SK-N-SH treated with all-trans-retinoic acid at 6 μM for 48 hours (cell line): ENCODE measurements around the gene LRP8.
"Not testable (repeated sequence)": the region's sequence is repeated elsewhere in the genome, so short reads cannot be mapped to it uniquely, and the experiment has no call there.

Experiments
- ARNTL ChIP-seq: fragments of 450-650 bp; formaldehyde crosslinking; IDR thresholded peaks from 2 replicates; pipeline ENCODE4 v1.5.0; 2020; ENCODE audit warnings: low read depth, mild to moderate bottlenecking, moderate library complexity, borderline replicate concordance
- BACH2 ChIP-seq: fragments of 250-450 bp; sonication (Bioruptor Pico); IDR thresholded peaks from 2 replicates; pipeline ENCODE4 v1.9.0; 2021; ENCODE audit warnings: mild to moderate bottlenecking, borderline replicate concordance
- CSDC2 ChIP-seq: fragments of 250-450 bp; sonication (Bioruptor Pico); IDR thresholded peaks from 2 replicates; pipeline ENCODE4 v1.5.0; 2020; ENCODE audit warnings: mild to moderate bottlenecking, moderate library complexity
- ESRRG ChIP-seq: fragments of 250-450 bp; sonication (Bioruptor Pico); IDR thresholded peaks from 2 replicates; pipeline ENCODE4 v1.6.1; 2021; ENCODE audit warnings: mild to moderate bottlenecking
- RARB ChIP-seq: fragments of 250-450 bp; sonication (Bioruptor Pico); IDR thresholded peaks from 2 replicates; pipeline ENCODE4 v1.8.0; 2021; ENCODE audit warnings: mild to moderate bottlenecking, moderate library complexity
- SNAI2 ChIP-seq: fragments of 250-450 bp; sonication (Bioruptor Pico); IDR thresholded peaks from 2 replicates; pipeline ENCODE4 v1.5.0; 2020; ENCODE audit warnings: mild to moderate bottlenecking, moderate library complexity
- TCF4 ChIP-seq: fragments of 250-450 bp; sonication (Bioruptor Pico); IDR thresholded peaks from 2 replicates; pipeline ENCODE4 v1.8.0; 2021; ENCODE audit warnings: mild to moderate bottlenecking, moderate library complexity, borderline replicate concordance
- TOX ChIP-seq: fragments of 250-450 bp; sonication (Bioruptor Pico); IDR thresholded peaks from 2 replicates; pipeline ENCODE4 v1.8.0; 2021; ENCODE audit warnings: mild to moderate bottlenecking, moderate library complexity, borderline replicate concordance
- ZFP3 ChIP-seq: fragments of 250-450 bp; sonication (Bioruptor Pico); IDR thresholded peaks from 2 replicates; pipeline ENCODE4 v1.5.0; 2020; ENCODE audit warnings: mild to moderate bottlenecking, moderate library complexity
- ZNF565 ChIP-seq: fragments of 450-650 bp; formaldehyde crosslinking; conservative IDR thresholded peaks from 2 replicates; pipeline ENCODE4 v1.5.0; 2020; ENCODE audit warnings: low read depth, mild to moderate bottlenecking, moderate library complexity
- ZNF70 ChIP-seq: fragments of 450-650 bp; formaldehyde crosslinking; IDR thresholded peaks from 2 replicates; pipeline ENCODE4 v1.5.0; 2020; ENCODE audit warnings: mild to moderate bottlenecking, moderate library complexity
- TF ChIP-seq, protein P1 (sequence below): fragments of 250-450 bp; sonication (Bioruptor Pico); IDR thresholded peaks from 2 replicates; pipeline ENCODE4 v1.8.0; 2020; ENCODE audit warnings: mild to moderate bottlenecking, moderate library complexity, borderline replicate concordance
- TF ChIP-seq, protein P2 (sequence below): fragments of 250-450 bp; sonication (Bioruptor Pico); IDR thresholded peaks from 2 replicates; pipeline ENCODE4 v1.5.0; 2020; ENCODE audit warnings: mild to moderate bottlenecking, moderate library complexity
- TF ChIP-seq, protein P3 (sequence below): fragments of 250-450 bp; sonication (Bioruptor Pico); IDR thresholded peaks from 2 replicates; pipeline ENCODE4 v1.5.1; 2020; ENCODE audit warnings: low read depth, mild to moderate bottlenecking, moderate library complexity

DNA sequence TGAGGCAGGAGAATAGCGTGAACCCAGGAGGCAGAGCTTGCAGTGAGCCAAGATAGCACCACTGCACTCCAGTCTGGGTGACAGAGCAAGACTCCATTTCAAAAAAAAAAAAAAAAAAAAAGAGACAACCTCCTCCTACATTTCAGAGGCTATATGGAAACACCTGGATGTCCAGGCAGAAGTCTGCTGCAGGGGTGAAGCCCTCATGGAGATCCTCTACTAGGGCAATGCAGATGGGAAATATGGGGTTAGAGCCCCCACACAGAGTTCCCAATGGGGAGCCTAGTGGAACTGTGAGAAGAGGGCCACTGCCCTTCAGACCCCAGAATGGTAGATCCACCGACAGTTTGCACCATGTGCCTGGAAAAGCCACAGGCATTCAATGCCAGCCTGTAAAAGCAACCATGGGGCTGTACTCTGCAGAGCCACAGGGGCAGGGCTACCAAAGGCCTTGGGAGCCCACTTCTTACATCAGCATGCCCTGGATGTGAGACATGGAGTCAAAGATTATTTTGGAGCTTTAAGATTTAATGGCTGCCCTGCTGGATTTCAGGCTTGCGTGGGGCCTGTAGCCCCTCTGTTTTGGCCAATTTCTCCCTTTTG lies 121.7 kb downstream of the LRP8 start:
- TF ChIP-seq TOX (CRISPR knock-in tag); ZNF70; SNAI2 (CRISPR knock-in tag); ZNF565; RARB; BACH2; CSDC2; ARNTL (CRISPR knock-in tag); TCF4; ZFP3; ESRRG (CRISPR knock-in tag): not testable (repeated sequence)
- TF ChIP-seq, protein P1, sequence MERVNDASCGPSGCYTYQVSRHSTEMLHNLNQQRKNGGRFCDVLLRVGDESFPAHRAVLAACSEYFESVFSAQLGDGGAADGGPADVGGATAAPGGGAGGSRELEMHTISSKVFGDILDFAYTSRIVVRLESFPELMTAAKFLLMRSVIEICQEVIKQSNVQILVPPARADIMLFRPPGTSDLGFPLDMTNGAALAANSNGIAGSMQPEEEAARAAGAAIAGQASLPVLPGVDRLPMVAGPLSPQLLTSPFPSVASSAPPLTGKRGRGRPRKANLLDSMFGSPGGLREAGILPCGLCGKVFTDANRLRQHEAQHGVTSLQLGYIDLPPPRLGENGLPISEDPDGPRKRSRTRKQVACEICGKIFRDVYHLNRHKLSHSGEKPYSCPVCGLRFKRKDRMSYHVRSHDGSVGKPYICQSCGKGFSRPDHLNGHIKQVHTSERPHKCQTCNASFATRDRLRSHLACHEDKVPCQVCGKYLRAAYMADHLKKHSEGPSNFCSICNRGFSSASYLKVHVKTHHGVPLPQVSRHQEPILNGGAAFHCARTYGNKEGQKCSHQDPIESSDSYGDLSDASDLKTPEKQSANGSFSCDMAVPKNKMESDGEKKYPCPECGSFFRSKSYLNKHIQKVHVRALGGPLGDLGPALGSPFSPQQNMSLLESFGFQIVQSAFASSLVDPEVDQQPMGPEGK (CRISPR knock-in tag) = not testable (repeated sequence)
- TF ChIP-seq, protein P2, sequence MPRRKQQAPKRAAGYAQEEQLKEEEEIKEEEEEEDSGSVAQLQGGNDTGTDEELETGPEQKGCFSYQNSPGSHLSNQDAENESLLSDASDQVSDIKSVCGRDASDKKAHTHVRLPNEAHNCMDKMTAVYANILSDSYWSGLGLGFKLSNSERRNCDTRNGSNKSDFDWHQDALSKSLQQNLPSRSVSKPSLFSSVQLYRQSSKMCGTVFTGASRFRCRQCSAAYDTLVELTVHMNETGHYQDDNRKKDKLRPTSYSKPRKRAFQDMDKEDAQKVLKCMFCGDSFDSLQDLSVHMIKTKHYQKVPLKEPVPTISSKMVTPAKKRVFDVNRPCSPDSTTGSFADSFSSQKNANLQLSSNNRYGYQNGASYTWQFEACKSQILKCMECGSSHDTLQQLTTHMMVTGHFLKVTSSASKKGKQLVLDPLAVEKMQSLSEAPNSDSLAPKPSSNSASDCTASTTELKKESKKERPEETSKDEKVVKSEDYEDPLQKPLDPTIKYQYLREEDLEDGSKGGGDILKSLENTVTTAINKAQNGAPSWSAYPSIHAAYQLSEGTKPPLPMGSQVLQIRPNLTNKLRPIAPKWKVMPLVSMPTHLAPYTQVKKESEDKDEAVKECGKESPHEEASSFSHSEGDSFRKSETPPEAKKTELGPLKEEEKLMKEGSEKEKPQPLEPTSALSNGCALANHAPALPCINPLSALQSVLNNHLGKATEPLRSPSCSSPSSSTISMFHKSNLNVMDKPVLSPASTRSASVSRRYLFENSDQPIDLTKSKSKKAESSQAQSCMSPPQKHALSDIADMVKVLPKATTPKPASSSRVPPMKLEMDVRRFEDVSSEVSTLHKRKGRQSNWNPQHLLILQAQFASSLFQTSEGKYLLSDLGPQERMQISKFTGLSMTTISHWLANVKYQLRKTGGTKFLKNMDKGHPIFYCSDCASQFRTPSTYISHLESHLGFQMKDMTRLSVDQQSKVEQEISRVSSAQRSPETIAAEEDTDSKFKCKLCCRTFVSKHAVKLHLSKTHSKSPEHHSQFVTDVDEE (CRISPR knock-in tag) = not testable (repeated sequence)
- TF ChIP-seq, protein P3, sequence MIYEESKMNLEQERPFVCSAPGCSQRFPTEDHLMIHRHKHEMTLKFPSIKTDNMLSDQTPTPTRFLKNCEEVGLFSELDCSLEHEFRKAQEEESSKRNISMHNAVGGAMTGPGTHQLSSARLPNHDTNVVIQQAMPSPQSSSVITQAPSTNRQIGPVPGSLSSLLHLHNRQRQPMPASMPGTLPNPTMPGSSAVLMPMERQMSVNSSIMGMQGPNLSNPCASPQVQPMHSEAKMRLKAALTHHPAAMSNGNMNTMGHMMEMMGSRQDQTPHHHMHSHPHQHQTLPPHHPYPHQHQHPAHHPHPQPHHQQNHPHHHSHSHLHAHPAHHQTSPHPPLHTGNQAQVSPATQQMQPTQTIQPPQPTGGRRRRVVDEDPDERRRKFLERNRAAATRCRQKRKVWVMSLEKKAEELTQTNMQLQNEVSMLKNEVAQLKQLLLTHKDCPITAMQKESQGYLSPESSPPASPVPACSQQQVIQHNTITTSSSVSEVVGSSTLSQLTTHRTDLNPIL (CRISPR knock-in tag) = not testable (repeated sequence)
